Small intestine (tissue), 7 donors: ENCODE measurements around the gene LIN28A. TPM values are rescaled to one million over a fixed set of nuclear protein-coding genes. Genes with fewer than 3 reads are reported as not detected.

Experiments
- DNase-seq, 2 donors: peaks; one replicate each; pipeline versions ENCODE4 v3.0.0 to v3.0.0-alpha.2; 2013
- FAIRE-seq: peaks from 2 replicates; lab custom pipeline; 2012; peaks lifted over from hg19 to GRCh38; lab: Jason Lieb, UNC
- H3K27ac ChIP-seq, 3 donors: one replicate each; pipeline ENCODE4 v1.5.1; 2013; ENCODE audit warnings: low read length in 2 of 3, mild to moderate bottlenecking in 2 of 3, control low read depth in 1 of 3, inconsistent platforms in 1 of 3, low read depth in 1 of 3, moderate library complexity in 1 of 3
- H3K27me3 ChIP-seq, 3 donors: one replicate each; pipeline ENCODE4 v1.6.1; 2013; ENCODE audit warnings: low read length in 3 of 3, inconsistent platforms in 1 of 3; ENCODE audit not compliant: control insufficient read depth in 3 of 3, insufficient read depth in 3 of 3
- H3K36me3 ChIP-seq, 3 donors: one replicate each; pipeline ENCODE4 v1.6.1; 2013; ENCODE audit warnings: low read length in 3 of 3, inconsistent platforms in 1 of 3, low read depth in 1 of 3, mild to moderate bottlenecking in 1 of 3, moderate library complexity in 1 of 3; ENCODE audit not compliant: control insufficient read depth in 3 of 3, insufficient read depth in 2 of 3
- H3K4me1 ChIP-seq, 3 donors: one replicate each; pipeline ENCODE4 v1.6.1; 2013; ENCODE audit warnings: low read length in 2 of 3, inconsistent platforms in 1 of 3, low read depth in 1 of 3, mild to moderate bottlenecking in 1 of 3, moderate library complexity in 1 of 3; ENCODE audit not compliant: control insufficient read depth in 3 of 3, insufficient read depth in 2 of 3
- H3K4me3 ChIP-seq, 3 donors: one replicate each; pipeline ENCODE4 v1.5.1; 2013; ENCODE audit warnings: low read length in 3 of 3, control low read depth in 1 of 3, inconsistent platforms in 1 of 3, low read depth in 1 of 3, mild to moderate bottlenecking in 1 of 3, moderate library complexity in 1 of 3
- H3K9me3 ChIP-seq, 2 donors: one replicate each; pipeline ENCODE4 v1.6.1; 2013; ENCODE audit warnings: low read depth in 1 of 2, low read length in 1 of 2; ENCODE audit not compliant: control insufficient read depth in 2 of 2, insufficient read depth in 1 of 2
- WGBS, 3 donors: extraction: QIAGEN DNeasy Blood & Tissue Kit; methylation state at CpG; one replicate each; pipeline ENCODE4 v1.1.7; 2013; 5-methylcytosine and 5-hydroxymethylcytosine counted together
- polyA plus RNA-seq, 4 donors: library from polyadenylated mRNA; stranded (reverse) in 3 of 4; unstranded in 1 of 4; fragments of 200-250 nt in 3 of 4; fragments of 120-200 nt in 1 of 4; gene quantifications; one replicate each; pipeline versions ENCODE4 v1.2.1 to v1.2.3, GENCODE V29; 2013
- donor health status: healthy with polysubstance abuse.
- donor health status: control.
- donor health status: control.
- donor health status: Bipolar disorder and iron deficiency.
- donor health status: healthy.

The LIN28A gene
- polyA plus RNA-seq, 4 donors = 0.03 TPM; not detected in 3

DNA sequence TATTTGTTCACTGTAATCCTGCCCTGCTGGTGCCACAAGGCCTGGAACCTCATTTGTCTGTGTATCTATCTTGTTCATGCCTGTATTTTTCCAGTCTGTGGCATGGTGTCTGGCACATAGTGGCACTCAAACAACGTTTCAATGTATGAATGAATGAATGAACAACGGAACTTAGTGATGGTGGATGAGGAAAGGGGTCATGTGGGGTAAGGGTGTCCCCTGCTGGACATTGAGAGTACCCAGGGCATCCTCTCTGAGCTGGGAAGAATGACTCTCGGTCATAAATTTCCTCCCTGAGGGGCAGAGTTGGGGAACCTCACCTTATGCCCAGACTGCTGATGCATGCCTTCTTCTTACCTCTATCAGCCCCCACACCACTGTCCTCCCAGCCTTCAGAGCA lies 19.2 kb upstream of the LIN28A start:
- Histone ChIP-seq H3K36me3 (no peaks in the 10 kb centered on the region), H3K4me3 (no peak overlapping the region), H3K9me3 (no peaks in the 10 kb centered on the region), H3K27ac (no peak overlapping the region), H3K4me1 (no peaks in the 10 kb centered on the region), H3K27me3 (peaks cover 0 to 3% (median 0%) of the 10 kb centered on the region in 3 donors)
- 11 to 14% (median 11%) methylated on average over 3 of the region's 3 CpGs for WGBS, 3 donors
- FAIRE-seq = no peak
- DNase-seq = peak in 1 of 2 donors; percentile 20

- 67 to 85% (median 68%) methylated on average over 5 to 8 of the region's 8 CpGs for WGBS, 3 donors
- Histone ChIP-seq H3K27ac (no peak overlapping the region), H3K4me1 (no peaks in the 10 kb centered on the region), H3K4me3 (no peak overlapping the region), H3K9me3 (no peaks in the 10 kb centered on the region), H3K36me3 (no peaks in the 10 kb centered on the region), H3K27me3 (peaks cover 0 to 3% (median 0%) of the 10 kb centered on the region in 3 donors)
- no peak for FAIRE-seq
- DNase-seq = no peak
Measured at GRCh38 chr1:26395754-26396153, 14.9 kb upstream of the LIN28A start.

GRCh38 chr1:26399034-26399433 lies 11.6 kb upstream of the LIN28A start:
- no peaks in the 10 kb centered on the region for H3K9me3 ChIP-seq
- FAIRE-seq (no peak), DNase-seq (no peak)
- H3K4me1 ChIP-seq = no peaks in the 10 kb centered on the region
- 59 to 74% (median 73%) methylated on average over 3 of the region's 3 CpGs for WGBS, 3 donors
- H3K4me3 ChIP-seq = no peak overlapping the region
- peaks cover 0 to 2% (median 0%) of the 10 kb centered on the region in 3 donors for H3K27me3 ChIP-seq
- no peaks in the 10 kb centered on the region for H3K36me3 ChIP-seq
- no peak overlapping the region for H3K27ac ChIP-seq

GRCh38 chr1:26401891-26402290 lies 8.7 kb upstream of the LIN28A start:
- no peak for DNase-seq
- Histone ChIP-seq H3K4me3 (no peak overlapping the region), H3K36me3 (no peaks in the 10 kb centered on the region), H3K4me1 (no peaks in the 10 kb centered on the region), H3K9me3 (no peaks in the 10 kb centered on the region), H3K27ac (no peak overlapping the region), H3K27me3 (peaks cover 0 to 4% (median 0%) of the 10 kb centered on the region in 3 donors)
- WGBS, 3 donors = 82 to 92% (median 83%) methylated on average over 3 of the region's 3 CpGs
- no peak for FAIRE-seq

- H3K4me1 ChIP-seq = no peaks in the 10 kb centered on the region
- H3K36me3 ChIP-seq = no peaks in the 10 kb centered on the region
- peaks cover 0 to 4% (median 1%) of the 10 kb centered on the region in 3 donors for H3K27me3 ChIP-seq
- no peak for DNase-seq
- 25 to 28% (median 27%) methylated on average over 4 of the region's 4 CpGs for WGBS, 3 donors
- no peak for FAIRE-seq
- no peak overlapping the region for H3K27ac ChIP-seq
- no peaks in the 10 kb centered on the region for H3K9me3 ChIP-seq
- H3K4me3 ChIP-seq = no peak overlapping the region
Measured at GRCh38 chr1:26403656-26404055, 7.0 kb upstream of the LIN28A start.

DNA sequence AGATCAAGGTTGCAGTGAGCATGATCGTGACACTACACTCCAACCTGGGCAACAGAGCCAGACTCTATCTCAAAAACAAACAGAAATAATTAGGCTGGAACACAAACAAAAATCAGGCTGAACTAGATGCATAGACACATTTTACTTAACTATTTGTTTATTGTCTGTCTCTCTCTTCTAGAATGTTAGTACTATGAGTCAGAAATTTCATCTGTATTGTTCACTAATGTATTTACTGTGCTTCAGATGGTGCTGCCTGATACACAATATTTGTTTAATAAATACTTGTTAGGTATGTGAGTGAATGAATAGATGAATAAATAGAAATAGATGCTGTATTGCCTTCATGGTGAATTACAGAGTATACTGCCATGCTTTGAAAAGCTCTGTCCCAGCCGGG lies 6.0 kb upstream of the LIN28A start:
- no peak overlapping the region for H3K27ac ChIP-seq
- 77 to 90% (median 87%) methylated on average over 2 of the region's 2 CpGs for WGBS, 3 donors
- H3K27me3 ChIP-seq = peaks cover 0 to 11% (median 7%) of the 10 kb centered on the region in 3 donors
- DNase-seq (no peak), FAIRE-seq (no peak)
- H3K36me3 ChIP-seq = no peaks in the 10 kb centered on the region
- no peak overlapping the region for H3K4me3 ChIP-seq
- no peaks in the 10 kb centered on the region for H3K4me1 ChIP-seq
- H3K9me3 ChIP-seq = no peaks in the 10 kb centered on the region

DNA sequence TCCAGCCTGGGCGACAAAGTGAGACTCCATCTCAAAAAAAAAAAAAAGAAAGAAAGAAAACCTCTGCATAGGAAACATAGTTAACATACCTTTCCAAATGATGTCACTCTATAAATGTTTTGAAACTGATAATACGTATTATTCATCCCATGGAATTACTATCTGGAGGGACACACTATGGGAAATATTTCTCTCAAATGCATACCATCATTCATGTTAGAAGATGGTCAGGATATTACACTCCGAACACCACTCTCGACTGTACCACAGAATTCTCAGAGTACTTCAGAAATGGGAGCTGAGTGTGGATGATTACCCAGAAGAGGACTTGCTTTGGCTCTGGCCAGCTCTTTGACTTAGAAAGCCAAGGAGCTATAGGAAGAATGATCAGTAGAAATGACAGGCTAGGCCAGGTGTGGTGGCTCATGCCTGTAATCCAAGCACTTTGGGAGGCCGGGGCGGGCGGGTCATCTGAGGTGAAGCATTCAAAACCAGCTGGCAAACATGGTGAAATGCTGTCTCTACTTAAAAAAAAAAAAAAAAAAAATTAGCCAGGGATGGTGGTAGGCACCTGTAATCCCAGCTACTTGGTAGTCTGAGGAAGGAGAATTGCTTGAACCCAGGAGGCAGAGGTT lies 5.2 kb upstream of the LIN28A start:
- no peak overlapping the region for H3K4me3 ChIP-seq
- H3K27me3 ChIP-seq = peaks cover 0 to 18% (median 9%) of the 10 kb centered on the region in 3 donors
- H3K4me1 ChIP-seq = no peaks in the 10 kb centered on the region
- no peaks in the 10 kb centered on the region for H3K9me3 ChIP-seq
- no peak for DNase-seq
- no peaks in the 10 kb centered on the region for H3K36me3 ChIP-seq
- WGBS, 3 donors = 72 to 82% (median 76%) methylated on average over 6 to 7 of the region's 7 CpGs
- no peak for FAIRE-seq
- H3K27ac ChIP-seq = no peak overlapping the region

DNA sequence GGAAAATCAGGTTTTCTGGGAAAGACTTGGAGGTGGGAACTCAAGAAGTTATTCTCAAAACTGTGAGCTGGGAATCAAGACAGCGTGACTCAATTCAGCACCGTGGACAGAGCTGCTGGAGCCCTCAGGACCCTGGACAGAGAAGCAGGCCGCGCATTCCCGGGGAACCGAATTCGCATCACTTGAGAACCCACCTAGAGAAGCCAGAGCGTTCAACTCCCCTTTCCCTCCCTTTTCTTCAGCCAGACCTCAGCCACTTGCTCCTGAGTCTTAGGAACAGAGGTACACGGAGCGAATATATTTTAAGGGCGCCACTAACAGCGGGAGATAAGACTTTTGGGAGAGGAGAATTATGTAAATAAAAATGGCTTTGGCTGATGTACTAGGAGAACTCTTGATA lies 2.0 kb upstream of the LIN28A start:
- 0 to 3% (median 1%) methylated on average over 12 of the region's 12 CpGs for whole genome bisulfite sequencing, 3 donors
- no peak overlapping the region for H3K27ac ChIP-seq
- no peaks in the 10 kb centered on the region for H3K4me1 ChIP-seq
- FAIRE-seq (no peak), DNase-seq (peak; percentile 56 to 86)
- no peak overlapping the region for H3K4me3 ChIP-seq
- peaks cover 4 to 51% (median 36%) of the 10 kb centered on the region in 3 donors for H3K27me3 ChIP-seq
- H3K36me3 ChIP-seq = no peaks in the 10 kb centered on the region
- H3K9me3 ChIP-seq = no peaks in the 10 kb centered on the region
